Measurements from ENCODE around the gene SHH. TPM values are rescaled to one million over a fixed set of nuclear protein-coding genes. Genes with fewer than 3 reads are reported as not detected.

SHH gene
- total RNA-seq, 2 donors from 2014 or later, result 0.32 to 1.2 TPM

DNA sequence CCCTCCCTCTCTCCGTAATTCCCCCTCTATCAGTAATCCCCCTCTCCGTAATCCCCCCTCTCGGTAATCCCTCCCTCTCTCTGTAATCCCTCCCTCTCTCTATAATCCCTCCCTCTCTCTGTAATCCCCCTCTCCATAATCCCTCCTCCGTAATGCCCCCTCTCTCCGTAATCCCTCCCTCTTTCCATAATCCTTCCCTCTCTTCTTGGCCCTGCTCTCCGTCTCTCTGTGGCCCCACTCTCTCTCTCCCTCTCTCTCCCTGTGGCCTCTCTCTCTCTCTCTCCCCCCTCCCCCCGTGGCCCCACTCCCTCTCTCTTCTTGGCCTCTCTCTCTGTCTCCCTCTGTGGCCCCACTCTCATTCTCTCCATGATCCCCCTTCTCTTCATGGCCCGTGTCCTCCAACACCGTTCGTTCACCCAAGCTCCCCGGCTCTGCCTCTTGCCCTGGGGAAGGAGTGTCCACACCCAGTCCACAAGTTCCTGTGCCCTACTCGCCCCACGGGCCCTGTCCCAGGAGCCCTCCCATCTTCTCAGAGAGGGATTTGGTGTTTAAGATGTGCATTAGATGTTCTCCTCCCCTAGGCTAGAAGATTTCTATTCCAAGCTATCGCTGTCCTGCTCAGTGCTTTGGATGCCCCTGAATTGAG is 19.8 kb downstream of the SHH start:
- TF ChIP-seq POLR2AphosphoS5 (IDR thresholded peaks at IDR 0.05) (no peak), POLR2A (IDR thresholded peaks at IDR 0.05) (no peak)
- TF ChIP-seq, protein P1, sequence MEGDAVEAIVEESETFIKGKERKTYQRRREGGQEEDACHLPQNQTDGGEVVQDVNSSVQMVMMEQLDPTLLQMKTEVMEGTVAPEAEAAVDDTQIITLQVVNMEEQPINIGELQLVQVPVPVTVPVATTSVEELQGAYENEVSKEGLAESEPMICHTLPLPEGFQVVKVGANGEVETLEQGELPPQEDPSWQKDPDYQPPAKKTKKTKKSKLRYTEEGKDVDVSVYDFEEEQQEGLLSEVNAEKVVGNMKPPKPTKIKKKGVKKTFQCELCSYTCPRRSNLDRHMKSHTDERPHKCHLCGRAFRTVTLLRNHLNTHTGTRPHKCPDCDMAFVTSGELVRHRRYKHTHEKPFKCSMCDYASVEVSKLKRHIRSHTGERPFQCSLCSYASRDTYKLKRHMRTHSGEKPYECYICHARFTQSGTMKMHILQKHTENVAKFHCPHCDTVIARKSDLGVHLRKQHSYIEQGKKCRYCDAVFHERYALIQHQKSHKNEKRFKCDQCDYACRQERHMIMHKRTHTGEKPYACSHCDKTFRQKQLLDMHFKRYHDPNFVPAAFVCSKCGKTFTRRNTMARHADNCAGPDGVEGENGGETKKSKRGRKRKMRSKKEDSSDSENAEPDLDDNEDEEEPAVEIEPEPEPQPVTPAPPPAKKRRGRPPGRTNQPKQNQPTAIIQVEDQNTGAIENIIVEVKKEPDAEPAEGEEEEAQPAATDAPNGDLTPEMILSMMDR (IDR thresholded peaks at IDR 0.05), result no peak
- Histone ChIP-seq H3K27ac (no peak overlapping the region), H3K4me3 (no peak overlapping the region), H3K9me3 (no peaks in the 10 kb centered on the region), H3K4me1 (replicated peaks) (no peaks in the 10 kb centered on the region), H3K27me3 (replicated peaks; ENCODE audit: insufficient read depth) (no peaks in the 10 kb centered on the region), H3K36me3 (no peaks in the 10 kb centered on the region)
- WGBS, result 92% methylated on average over 14 of the region's 14 CpGs
- intact Hi-C loops (cut with DNase I), result no loop called here
- DNase-seq (ENCODE audit: low spot score), result no peak

- Histone ChIP-seq H3K27me3 (replicated peaks; ENCODE audit: insufficient read depth) (no peaks in the 10 kb centered on the region), H3K27ac (no peak overlapping the region), H3K36me3 (no peaks in the 10 kb centered on the region), H3K9me3 (no peaks in the 10 kb centered on the region), H3K4me3 (no peak overlapping the region), H3K4me1 (replicated peaks) (no peaks in the 10 kb centered on the region)
- intact Hi-C loops (cut with DNase I), result no loop called here
- no peak for TF ChIP-seq POLR2A (IDR thresholded peaks at IDR 0.05)
- TF ChIP-seq, protein P1 (IDR thresholded peaks at IDR 0.05), result no peak
- no peak for TF ChIP-seq POLR2AphosphoS5 (IDR thresholded peaks at IDR 0.05)
- 79% methylated on average over 6 of the region's 7 CpGs for WGBS
- DNase-seq (ENCODE audit: low spot score), result no peak
These were observed 20.4 kb downstream of the SHH start for GRCh38 chr7:155791836-155792235.

DNA sequence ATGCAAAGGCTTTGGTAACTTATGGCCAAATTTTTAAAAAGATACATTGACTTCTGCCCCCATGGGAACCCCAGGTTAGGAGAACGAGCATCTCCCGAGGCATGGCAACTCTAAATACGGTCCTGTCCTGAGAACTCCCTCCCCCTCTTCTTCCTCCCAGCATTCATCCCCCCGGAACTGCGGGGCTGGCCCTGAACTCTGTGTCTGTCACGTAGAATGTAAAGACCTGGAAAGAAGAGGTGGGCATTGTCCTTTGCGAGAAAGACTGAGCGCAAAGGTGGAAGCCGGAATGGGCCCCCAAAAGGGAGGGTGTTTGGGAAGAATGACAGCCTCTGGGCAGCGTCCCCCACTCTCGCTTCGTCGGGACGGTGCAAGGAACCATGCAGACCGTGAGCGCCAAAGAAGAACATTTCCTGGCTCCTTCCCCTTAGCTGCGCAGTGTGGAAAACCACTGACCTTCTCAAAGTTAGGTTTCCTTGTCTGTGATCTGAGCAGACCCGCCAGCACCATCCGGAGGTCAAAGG is 21.0 kb downstream of the SHH start:
- Histone ChIP-seq H3K4me3 (no peak overlapping the region), H3K36me3 (no peaks in the 10 kb centered on the region), H3K4me1 (replicated peaks) (no peaks in the 10 kb centered on the region), H3K27ac (no peak overlapping the region), H3K9me3 (no peaks in the 10 kb centered on the region), H3K27me3 (replicated peaks; ENCODE audit: insufficient read depth) (no peaks in the 10 kb centered on the region)
- WGBS, result 88% methylated on average over 19 of the region's 19 CpGs
- intact Hi-C loops (cut with DNase I), result no loop called here
- no peak for DNase-seq (ENCODE audit: low spot score)
- no peak for TF ChIP-seq POLR2A (IDR thresholded peaks at IDR 0.05)
- TF ChIP-seq, protein P1 (IDR thresholded peaks at IDR 0.05), result no peak
- TF ChIP-seq POLR2AphosphoS5 (IDR thresholded peaks at IDR 0.05), result no peak

- Histone ChIP-seq H3K27ac (no peak overlapping the region), H3K27me3 (replicated peaks; ENCODE audit: insufficient read depth) (no peaks in the 10 kb centered on the region), H3K36me3 (no peaks in the 10 kb centered on the region), H3K4me3 (no peak overlapping the region), H3K9me3 (no peaks in the 10 kb centered on the region), H3K4me1 (replicated peaks) (no peaks in the 10 kb centered on the region)
- no peak for DNase-seq (ENCODE audit: low spot score)
- WGBS, result 80% methylated on average over 8 of the region's 8 CpGs
- intact Hi-C loops (cut with DNase I), result no loop called here
- no peak for TF ChIP-seq POLR2AphosphoS5 (IDR thresholded peaks at IDR 0.05)
- TF ChIP-seq, protein P1 (IDR thresholded peaks at IDR 0.05), result no peak
- no peak for TF ChIP-seq POLR2A (IDR thresholded peaks at IDR 0.05)
These were observed 21.6 kb downstream of the SHH start for GRCh38 chr7:155790666-155791065.

All from prostate gland (tissue), 2 donors.